CD1c-positive myeloid dendritic cell (primary cell): Measurements from ENCODE around the gene SPC25.
A peak's percentile ranks its signal among the peaks of the same experiment; 100 is the strongest.
"Not testable (repeated sequence)": the region's sequence is repeated elsewhere in the genome, so short reads cannot be mapped to it uniquely, and the experiment has no call there.

Experiments used
- DNase-seq: peaks from one replicate; pipeline ENCODE4 v3.0.0-alpha.2; 2016; ENCODE audit errors: extremely low spot score

The SPC25 gene, protein sequence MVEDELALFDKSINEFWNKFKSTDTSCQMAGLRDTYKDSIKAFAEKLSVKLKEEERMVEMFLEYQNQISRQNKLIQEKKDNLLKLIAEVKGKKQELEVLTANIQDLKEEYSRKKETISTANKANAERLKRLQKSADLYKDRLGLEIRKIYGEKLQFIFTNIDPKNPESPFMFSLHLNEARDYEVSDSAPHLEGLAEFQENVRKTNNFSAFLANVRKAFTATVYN

DNA sequence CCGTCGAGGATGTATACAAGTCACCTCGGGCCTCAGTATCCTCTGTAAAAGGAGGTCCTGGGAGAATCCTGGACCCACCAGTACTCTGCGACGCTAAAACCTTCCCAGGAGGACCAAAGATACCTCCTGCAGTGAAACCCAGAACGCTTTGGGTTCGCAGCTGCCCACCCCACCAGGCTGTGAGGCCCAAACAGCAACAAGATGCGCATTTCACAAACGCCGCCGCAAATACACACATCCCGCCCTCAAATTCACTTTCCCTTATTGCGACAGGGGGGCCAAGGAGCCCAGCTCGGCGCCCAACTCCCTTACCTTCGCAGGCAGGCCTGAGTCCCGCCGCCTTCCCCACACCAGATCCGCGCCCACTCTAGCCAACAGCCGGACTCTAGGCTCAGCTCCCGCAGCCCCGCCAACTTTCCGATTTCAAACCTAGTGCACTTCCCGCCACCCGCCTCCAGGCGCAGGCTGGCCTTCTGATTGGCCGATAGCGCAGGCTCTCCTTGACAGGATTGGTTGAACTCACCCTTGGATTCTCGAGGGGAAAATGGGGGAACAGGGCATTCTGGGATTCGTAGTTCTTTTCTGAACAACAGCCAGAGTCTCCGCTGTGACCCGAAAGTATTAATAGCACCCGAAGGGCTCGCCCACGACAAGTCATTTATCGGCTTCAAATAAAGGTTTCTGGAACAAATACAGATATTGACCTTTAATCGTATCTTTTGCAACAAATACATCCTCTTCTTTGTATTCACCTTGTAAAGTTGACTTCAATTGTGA is at the start of gene SPC25:
SPC25 (minus strand) TSS at position 425 of the 777 bp plus-strand sequence. CDS start 911 bp downstream, outside the sequence.
- DNase-seq = peak; percentile 92

DNA sequence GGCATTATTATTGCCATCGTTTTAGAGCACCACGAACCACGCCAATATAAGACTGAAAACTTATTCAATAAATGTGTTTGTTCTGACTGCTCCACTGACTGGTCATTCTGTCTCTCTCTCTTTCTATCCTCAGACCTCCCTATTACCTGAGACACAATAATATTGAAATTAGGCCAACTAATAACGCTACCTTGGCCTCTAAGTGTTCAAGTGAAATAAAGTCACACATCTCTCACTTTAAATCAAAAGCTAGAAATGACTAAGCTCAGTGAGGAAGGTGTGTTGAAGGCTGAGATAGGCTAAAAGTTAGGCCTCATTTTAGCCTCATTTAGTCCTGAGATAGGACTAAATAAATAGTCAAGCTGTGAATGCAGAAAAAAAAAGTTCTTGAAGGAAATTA is 49.7 kb upstream of the SPC25 start:
- no peak for DNase-seq

DNA sequence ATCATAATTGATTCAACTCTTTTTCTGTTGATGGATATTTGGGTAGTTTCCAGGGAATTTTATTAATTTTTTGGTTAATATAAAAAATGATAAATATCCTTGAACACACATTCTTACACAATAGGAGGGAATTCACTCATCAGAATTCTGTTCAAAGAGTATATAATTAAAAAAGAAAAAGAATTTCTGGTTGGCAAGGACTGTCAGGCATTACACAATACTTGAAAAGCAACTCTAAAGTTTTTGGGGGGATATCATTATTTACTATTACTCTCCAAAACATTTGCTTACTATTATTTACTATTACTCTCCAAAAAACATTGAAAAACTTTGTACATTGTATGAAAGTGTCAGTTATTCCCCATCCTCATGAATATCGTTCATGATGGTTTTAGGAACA is 48.8 kb upstream of the SPC25 start:
- DNase-seq = no peak

DNA sequence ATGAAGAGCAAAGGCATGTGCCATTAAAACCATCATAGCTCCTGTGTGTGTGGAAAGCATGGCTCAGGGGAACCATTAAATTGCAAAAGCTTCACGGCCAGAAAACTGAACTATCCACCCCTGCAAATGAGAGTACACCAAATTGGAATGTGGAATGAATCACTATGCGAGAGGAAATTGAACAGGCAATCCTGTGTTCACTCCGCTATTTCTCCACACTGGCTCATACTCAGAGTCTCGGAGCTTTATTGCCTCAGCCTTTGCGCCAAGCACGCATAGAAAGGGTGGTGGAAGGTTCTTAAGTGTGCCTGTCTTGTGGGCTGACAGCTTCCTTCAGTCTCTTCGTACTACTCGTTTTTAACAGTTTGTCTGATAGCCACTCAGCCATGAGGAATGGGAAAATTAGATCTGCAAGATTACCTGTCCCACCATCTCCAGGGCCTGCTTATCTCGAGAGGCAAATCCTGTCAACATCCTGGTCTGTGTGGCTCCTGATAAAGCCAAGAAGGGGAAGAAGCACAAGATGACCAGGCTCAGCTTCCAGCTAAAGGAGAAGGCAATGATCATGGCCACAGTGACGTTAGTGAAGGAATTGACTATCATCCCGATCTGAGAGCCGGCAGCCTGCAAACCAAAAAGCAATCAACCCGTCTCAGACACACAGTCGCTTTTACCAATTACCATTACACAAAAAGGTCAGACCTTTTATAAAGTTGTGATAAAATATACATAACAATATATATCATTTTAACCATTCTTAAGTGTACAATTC is 45.8 kb upstream of the SPC25 start:
- DNase-seq = no peak

DNA sequence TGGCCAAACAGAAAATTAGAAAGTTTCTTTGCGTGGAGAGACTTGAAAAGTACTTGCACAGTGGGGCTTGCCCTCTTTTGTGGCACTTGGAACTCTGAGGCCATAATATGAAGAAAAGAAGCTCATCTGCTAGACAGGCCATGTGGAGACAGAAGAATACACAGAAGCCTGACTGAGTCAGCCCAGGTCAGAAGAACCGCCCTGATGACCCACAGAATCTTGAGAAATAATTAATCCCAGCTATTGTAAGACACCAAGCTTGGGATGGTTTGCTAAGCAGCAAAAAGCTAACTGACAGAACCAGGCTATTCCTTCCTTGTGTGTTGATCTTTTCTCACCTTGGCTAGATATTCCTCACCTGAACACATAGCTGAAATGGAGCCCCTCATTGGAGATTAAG is 44.6 kb upstream of the SPC25 start:
- no peak for DNase-seq

DNA sequence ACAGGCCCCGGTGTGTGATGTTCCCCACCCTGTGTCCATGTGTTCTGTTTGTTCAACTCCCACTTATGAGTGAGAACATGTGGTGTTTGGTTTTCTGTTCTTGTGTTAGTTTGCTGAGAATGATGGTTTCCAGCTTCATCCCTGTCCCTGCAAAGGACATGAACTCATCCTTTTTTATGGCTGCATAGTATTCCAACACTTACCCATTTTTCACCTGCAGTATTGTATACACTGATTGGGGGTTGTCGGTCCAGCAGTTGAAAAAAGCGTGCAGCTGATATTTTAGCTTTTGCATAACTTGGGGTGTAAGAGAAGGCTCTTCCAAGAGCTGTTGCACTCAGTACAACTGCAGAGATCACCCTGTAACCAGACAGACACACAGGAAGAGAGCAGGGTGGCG is 41.9 kb upstream of the SPC25 start:
- not testable (repeated sequence) for DNase-seq

DNA sequence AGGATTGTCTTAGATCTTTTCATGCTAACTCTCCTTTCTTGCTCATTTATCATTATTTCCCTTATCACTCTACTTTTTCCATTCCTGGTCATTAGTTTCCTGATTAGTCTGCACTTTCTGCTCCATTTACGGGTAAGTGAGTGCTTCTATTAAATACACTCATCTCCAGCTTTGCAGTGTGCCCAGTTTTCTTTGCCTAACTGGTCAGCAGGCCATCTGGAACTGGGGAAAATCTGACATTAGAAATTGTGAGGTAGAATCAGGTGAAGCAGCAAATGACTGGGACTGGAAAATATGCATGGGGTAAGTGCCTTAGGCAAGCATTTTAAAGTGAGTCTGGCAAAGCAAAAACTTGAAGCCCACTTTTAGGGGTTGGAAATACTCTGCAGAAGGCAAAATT is 40.0 kb upstream of the SPC25 start:
- no peak for DNase-seq

DNA sequence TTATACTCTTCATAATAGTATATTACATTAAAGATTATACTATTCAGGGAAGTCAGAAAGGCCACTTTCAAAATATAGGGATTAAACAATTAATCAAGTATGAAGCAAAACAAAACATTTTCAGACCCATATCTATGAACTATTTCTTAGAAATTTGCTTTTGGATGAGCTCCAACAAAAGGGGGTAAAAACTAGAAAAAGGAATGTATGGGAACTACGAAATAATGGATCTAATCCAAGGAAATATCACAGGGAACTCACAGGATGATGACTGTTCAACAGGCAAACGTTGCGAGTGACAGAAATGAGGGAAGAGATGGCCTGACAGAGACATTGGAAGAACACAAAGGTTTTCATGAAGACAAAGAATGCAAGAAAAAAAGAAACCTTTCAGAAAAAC is 38.8 kb upstream of the SPC25 start:
- DNase-seq = no peak

DNA sequence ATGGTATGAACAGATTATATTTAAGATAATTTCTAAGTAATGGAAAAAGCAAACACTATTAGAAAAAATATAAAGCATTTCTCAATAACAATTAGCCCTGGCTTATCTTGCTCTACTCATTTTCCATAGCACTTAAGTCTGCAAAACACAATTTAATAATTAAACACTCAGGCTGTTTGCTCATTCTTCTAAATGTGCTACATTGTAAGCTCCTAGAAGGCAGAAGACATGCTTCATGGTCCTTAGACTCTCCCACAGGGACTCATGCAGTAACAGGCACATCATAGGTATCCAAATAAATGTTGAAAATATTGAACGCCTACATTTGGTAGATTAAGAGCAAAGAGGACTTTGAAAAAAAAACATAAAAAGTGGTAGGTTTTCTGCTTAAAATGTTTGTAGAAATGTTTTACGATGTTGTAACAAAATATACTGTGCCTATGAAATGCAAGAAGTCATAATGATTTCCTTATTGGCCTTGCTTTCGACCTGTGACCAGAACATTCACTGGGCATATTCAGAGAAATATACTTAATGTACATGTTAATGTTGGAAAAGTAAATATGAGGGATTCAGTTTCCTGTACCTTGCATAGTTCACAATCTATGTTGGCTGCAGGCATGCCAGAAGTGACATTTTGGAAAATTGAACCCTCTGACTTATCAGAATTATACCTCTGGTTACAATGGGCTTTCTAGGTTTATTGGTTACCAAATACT is 38.0 kb upstream of the SPC25 start:
- DNase-seq = no peak

DNA sequence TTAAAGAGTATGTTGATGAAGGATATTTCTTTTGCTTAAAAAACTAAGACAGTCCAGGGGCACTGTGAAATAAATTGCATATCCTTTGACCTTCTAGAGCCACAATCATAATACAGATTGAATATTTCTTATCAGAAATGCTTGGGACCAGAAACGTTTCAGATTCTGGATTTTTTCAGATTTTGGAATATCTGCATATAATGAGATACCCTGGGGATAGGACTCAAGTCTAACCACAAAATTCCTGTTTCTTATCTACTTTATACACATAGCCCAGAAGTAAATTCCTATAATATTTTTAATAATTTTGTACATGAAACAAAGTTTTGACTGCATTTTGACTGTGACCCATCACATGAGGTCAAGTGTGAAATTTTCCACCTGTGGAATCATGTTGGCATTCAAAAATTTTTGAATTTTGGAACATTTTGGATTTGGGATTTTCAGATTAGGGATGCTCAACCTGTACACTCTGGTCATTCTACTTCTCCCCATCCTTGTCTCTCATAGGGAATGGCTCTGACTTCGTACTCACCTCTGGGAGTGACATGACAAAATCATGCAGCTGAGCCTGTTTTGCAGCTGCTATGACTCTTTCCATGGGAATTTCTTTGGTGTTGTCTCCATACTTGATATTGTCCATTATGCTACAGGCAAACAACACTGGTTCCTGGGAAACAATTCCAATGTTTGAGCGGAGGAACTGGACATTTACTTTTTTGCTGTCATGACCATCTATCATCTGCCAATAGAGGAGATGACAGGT is 36.6 kb upstream of the SPC25 start:
- no peak for DNase-seq

DNA sequence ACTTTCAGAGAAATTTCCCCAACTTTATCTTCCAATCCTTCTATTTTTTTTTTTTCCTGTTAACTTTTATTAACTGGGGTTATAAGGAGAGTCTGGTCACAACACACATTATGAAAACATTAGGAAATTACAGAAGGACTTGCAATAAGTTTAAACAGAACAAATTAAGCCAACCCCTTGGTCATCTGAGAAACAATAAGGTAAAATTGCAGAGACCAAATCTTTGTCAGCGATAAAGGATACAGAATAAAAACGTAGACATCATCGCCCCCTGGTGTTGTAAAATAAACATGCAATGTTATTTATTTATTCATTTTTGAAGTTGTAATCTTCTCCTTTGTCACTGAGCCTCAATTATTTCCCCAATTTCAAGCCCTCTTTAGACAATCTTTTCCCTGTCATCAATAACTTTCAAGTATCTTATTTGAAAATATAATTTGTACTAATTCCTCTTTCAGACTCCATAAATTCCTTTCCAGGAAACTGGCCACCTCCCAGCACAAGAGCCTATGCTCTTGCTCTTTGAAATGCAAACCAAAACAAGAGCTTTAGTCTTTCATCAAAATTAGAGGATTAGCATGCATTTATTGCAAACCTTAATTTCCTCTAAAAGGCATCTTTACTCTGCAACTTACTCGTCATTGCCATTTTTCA is 30.4 kb upstream of the SPC25 start:
- DNase-seq = peak; percentile 63

DNA sequence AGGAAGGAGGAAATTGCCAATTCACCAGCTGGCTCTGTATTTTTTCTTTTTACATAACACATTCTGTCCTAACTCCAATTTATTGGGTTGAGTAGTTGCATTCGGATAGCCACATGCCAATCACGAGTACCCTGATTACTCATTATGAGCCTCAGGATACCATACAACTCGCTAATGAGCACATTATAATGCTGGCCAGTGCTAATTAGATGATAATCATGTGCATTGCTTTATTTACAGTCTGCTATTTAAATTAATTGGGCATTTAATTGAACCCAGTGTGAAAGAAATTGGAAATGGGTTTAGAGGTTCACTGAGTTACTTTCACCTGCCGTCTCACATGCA is 26.1 kb upstream of the SPC25 start:
- no peak for DNase-seq

DNA sequence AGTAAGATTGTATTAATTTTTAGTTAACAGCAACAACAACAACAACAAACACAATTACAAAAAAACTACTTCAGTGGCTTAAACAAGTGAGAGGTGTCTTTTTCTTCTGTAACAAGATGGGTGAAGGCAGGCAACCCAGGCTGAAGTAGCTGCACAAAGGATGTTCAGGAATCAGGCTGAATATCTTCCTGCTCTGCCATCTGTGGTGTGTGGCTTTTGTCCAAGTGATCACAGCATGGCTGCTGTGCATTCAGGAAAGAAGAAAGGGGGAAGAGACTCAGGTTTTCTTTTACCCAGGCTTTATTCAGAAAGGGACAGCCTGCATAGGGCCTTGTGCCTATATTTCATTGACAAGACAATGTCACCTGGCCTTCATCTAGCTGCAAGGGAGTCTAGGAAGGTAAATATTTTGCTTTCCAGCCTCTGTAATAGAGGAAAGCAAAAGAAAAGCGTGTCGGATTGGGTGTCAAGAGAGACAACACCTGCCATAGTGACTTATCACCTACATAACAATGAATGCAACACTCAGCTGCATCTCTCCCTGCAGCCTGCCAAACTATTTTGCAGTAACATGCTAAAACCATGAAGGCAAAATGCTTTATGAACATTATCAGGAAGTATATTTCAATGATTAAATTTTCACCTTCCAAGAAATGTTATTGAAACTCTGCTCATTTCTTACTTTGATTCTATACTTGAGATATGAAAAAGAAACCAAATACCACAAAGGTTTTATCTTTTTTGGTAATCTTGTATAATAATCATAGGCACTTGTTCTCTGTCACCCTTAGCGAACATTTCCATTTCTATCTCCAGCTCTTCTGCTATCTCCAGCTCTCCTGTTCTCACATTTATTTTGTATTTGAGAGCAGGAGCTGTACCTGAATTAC is 25.5 kb upstream of the SPC25 start:
- DNase-seq = no peak

DNA sequence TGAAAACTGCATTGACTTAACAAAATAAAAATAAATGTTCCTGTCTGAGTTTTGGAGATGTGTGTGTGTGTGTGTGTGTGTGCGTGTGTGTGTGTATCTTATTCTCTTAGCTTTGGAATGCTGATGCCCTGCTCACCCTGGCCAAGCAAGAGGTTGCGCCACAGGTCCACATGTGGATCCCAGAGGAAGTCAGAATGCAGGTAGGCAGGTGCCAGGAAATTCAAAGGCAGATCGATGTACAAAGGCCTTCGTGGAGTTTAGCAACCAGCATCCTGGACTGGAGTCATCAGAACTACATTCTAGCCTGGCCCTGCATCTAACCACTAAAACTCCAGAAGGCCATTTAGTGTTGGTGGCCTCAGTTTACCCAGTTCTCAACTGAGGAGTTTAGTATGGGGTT is 23.3 kb upstream of the SPC25 start:
- DNase-seq = no peak

DNA sequence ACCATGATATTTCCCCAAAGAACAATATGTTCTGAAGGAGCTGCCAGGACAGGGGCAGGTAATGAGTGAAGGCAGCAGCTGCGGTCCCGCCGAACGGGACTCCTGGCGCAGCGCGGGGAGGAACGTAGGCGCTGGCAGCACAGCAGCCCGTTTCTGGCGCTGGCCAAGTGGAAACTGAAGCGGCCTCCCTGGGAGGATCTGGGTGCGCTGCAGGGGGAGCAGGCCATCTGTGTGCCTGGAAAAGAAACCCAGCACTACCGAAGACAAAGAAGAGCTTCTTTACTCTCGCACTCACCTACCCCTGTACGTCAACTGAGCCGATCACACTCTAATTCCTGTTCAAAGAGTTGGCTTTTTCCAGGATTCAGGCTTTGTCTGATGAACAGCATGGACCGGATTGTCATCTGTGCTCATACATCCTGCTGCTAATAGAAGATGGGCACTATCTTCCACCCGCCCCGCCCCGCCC is 22.7 kb upstream of the SPC25 start:
- no peak for DNase-seq

DNA sequence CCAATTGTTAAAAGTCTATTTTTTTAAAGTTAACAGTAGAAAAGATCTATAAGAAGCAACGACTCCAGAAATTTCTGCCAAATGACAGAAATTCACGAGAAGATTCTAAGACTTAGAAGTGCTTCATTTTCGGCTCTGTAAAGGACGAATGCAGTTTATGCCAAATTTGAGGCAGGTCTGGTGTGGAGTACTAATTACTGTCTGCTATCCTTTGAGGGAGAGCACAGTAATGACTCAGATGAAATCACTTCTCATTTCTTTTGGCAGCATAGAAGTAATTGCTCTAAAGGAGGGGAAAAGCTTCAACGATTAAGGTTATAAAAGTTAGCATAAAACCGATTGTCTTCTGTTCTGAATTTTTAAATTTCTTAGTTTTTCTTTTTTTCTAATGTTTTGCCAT is 22.2 kb upstream of the SPC25 start:
- no peak for DNase-seq

DNA sequence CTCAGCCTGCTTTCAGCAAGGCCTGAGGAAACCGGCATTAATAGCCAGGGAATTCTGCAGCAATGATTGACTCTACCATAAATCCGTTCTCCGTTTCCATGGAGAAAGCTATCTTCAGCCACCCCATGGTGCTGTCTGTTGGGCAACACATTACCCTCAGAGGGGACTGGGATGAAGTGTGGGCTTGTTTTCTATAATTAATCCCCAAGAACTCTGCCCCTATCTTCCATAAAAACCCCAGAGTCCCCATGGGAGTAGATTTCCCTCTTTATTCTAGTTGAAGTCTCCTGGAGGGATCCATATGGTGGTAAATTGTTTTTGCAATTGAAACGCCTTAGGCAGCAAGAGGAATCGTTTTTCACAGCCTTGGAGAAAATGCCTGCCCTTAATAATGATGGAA is 20.1 kb upstream of the SPC25 start:
- no peak for DNase-seq

DNA sequence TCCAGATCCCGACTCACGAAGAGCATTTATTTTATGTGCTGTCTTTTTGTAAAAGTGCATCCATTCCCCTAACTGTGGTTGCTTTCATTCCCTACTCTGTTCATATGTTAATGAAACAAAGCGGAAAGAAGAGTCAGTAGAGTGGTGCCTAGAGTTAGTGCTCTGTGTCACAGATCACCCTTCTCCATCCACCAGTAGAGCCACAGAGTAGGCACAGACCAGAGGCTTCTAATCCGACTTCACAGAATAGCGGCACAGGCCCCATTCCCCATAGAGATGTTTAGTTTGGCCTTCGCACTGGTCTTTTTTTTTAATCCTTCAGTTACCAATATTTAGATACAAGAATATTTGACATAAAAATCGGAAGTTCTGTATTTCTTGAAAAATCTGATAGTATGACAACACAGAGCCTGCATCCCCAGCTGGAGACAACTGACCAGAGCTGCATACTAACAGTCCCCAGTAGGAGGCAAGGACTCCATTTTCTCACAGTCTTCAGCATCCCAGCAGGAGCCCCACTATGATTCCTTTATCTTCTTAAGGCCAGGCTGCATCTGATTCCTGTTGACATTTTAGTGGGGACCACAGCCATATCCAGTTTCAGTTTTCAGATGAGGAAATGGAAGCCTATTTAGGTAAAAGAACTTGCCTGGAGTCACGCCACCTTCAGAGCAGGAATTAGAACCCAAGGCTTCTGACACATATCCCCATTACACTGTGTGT is 17.9 kb upstream of the SPC25 start:
- DNase-seq = no peak

DNA sequence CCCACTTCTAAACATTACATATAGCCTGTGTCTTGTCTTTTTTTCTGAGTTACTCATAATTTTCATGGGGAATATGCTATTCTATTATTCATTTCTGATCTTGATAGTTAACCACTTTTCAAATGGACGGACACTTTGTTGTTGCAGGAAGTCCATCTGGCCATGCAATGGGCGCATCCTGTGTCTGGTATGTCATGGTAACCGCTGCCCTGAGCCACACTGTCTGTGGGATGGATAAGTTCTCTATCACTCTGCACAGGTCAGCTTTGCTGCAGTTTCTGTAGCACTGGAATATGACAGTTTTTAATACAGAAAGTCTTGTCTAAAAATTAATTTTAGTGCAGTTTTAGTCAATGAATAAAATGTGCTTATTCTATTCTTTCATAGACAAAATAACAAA is 14.1 kb upstream of the SPC25 start:
- no peak for DNase-seq
